ENCODE measurements around the gene EHD4. TPM values are rescaled to one million over a fixed set of nuclear protein-coding genes. Genes with fewer than 3 reads are reported as not detected.

EHD4 gene
- polyA plus RNA-seq, 2 donors = 12.7 to 13.4 TPM

DNA sequence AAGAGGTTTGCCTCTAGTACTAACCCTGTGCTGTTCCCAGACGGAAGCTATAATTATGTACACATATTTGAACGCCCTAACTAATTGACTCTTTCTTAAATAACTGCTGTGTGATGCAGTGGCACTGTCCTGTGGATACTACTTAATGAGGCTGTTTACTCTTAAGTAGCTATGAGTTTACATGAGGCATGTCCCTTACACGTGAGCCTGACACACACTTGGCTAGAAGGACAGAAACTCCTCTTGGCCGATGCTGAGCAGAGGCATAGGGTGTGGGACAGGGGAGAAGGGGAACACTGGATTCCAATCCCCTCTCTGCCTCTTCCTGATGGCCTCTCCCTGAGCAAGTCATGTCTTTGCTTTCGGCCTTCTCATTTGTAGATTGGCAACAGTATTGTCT, 21.9 kb downstream of the EHD4 start:
- Histone ChIP-seq H3K27me3 (ENCODE audit: control insufficient read depth in 1 of 2, insufficient read depth in 2 of 2, low read length in 2 of 2) (no peaks in the 10 kb centered on the region), H3K4me1 (ENCODE audit: control insufficient read depth in 2 of 2, insufficient read depth in 2 of 2, low read length in 1 of 2) (peaks cover 0 to 13% of the 10 kb centered on the region in 2 donors), H3K36me3 (ENCODE audit: control insufficient read depth in 2 of 2, insufficient read depth in 2 of 2, low read length in 1 of 2) (peaks cover 0 to 10% of the 10 kb centered on the region in 2 donors), H3K4me3 (ENCODE audit: low read depth in 1 of 2, low read length in 2 of 2) (no peak overlapping the region), H3K9me3 (ENCODE audit: control insufficient read depth in 2 of 2, insufficient read depth in 1 of 2, low read depth in 1 of 2, low read length in 1 of 2) (no peaks in the 10 kb centered on the region), H3K27ac (ENCODE audit: low read depth in 2 of 2, low read length in 1 of 2) (no peak overlapping the region)
- 63 to 70% methylated on average over 5 of the region's 5 CpGs for WGBS, 2 donors

DNA sequence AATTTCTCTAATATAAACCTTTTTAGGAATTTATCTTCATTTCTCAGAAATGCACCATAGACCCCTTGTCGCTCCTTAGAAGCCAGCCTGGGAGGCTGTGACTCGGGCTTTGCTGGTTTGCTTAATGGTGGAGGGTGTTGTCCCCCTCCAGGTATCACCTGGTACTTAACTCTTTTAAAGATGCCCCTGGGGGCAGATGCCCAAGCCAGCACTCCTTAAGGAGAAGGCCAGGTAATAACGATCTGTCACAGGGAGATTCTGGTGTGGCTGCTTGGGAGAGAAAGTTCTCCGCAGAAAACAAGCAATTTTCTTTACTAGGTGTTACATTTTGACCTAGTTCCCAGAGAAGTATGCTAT, 22.3 kb downstream of the EHD4 start:
- 76% methylated on average over 4 of the region's 4 CpGs for WGBS, 2 donors
- Histone ChIP-seq H3K4me3 (ENCODE audit: low read depth in 1 of 2, low read length in 2 of 2) (no peak overlapping the region), H3K27me3 (ENCODE audit: control insufficient read depth in 1 of 2, insufficient read depth in 2 of 2, low read length in 2 of 2) (no peaks in the 10 kb centered on the region), H3K36me3 (ENCODE audit: control insufficient read depth in 2 of 2, insufficient read depth in 2 of 2, low read length in 1 of 2) (peaks cover 0 to 10% of the 10 kb centered on the region in 2 donors), H3K9me3 (ENCODE audit: control insufficient read depth in 2 of 2, insufficient read depth in 1 of 2, low read depth in 1 of 2, low read length in 1 of 2) (no peaks in the 10 kb centered on the region), H3K27ac (ENCODE audit: low read depth in 2 of 2, low read length in 1 of 2) (no peak overlapping the region), H3K4me1 (ENCODE audit: control insufficient read depth in 2 of 2, insufficient read depth in 2 of 2, low read length in 1 of 2) (peaks cover 0 to 13% of the 10 kb centered on the region in 2 donors)

DNA sequence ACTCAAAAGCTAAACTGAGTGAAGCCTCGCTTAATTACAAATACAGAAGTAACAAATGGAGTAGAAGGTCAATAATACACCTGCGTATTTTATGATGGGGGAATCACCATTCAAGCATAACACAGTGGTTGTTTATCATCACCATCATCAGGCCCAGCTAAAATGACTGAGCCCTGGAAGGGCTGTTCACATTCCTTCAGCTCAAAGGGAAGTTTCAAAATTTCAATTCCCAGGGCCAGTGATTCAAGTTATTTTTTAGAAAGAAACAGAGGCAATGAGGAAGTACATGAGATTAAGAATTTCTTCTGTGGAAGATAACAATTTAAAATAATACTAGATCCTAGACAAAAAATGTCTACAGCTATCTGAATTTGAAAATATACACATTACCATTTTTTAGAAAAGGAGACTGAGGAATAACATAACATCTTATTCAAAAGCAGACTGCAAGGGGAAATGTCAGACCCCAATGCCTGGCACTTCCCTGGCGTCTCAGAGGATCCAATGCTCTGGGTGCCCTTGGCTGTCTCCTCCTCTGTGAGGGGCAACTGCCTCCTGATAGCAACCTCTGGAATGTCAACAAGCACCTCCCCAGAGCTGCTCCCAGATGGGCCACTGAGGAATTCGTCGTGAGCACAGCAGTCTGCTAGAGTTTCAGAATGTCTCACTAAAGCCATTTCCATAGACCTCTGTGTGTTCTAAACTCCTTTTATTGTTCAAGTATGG, 22.8 kb downstream of the EHD4 start:
- 84 to 94% methylated on average over 5 of the region's 5 CpGs for WGBS, 2 donors
- H3K4me3 ChIP-seq (ENCODE audit: low read depth in 1 of 2, low read length in 2 of 2) = no peak overlapping the region
- H3K36me3 ChIP-seq (ENCODE audit: control insufficient read depth in 2 of 2, insufficient read depth in 2 of 2, low read length in 1 of 2) = peaks cover 2 to 10% of the 10 kb centered on the region in 2 donors
- H3K4me1 ChIP-seq (ENCODE audit: control insufficient read depth in 2 of 2, insufficient read depth in 2 of 2, low read length in 1 of 2) = peaks cover 0 to 13% of the 10 kb centered on the region in 2 donors
- H3K27ac ChIP-seq (ENCODE audit: low read depth in 2 of 2, low read length in 1 of 2) = no peak overlapping the region
- H3K9me3 ChIP-seq (ENCODE audit: control insufficient read depth in 2 of 2, insufficient read depth in 1 of 2, low read depth in 1 of 2, low read length in 1 of 2) = no peaks in the 10 kb centered on the region
- no peaks in the 10 kb centered on the region for H3K27me3 ChIP-seq (ENCODE audit: control insufficient read depth in 1 of 2, insufficient read depth in 2 of 2, low read length in 2 of 2)

DNA sequence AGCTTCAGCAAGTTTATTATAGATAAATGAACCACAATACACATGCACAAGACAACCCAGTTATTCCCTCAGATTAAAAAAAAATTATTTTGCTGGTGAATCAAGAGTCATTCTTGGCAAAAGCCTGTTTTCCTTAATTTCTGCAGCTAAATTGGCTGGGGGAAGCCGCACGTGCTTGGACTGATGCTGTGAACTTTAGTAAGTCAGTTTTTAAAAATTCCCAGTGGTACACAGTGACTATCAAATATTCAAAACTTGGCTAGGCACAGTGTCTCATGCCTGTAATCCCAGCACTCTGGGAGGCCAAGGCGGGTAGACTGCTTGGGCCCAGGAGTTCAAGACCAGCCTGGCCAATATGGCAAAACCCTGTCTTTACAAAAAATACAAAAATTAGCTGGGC, 23.9 kb downstream of the EHD4 start:
- Histone ChIP-seq H3K9me3 (ENCODE audit: control insufficient read depth in 2 of 2, insufficient read depth in 1 of 2, low read depth in 1 of 2, low read length in 1 of 2) (no peaks in the 10 kb centered on the region), H3K27ac (ENCODE audit: low read depth in 2 of 2, low read length in 1 of 2) (no peak overlapping the region), H3K4me3 (ENCODE audit: low read depth in 1 of 2, low read length in 2 of 2) (no peak overlapping the region), H3K4me1 (ENCODE audit: control insufficient read depth in 2 of 2, insufficient read depth in 2 of 2, low read length in 1 of 2) (peaks cover 0 to 19% of the 10 kb centered on the region in 2 donors), H3K36me3 (ENCODE audit: control insufficient read depth in 2 of 2, insufficient read depth in 2 of 2, low read length in 1 of 2) (peaks cover 4 to 7% of the 10 kb centered on the region in 2 donors), H3K27me3 (ENCODE audit: control insufficient read depth in 1 of 2, insufficient read depth in 2 of 2, low read length in 2 of 2) (no peaks in the 10 kb centered on the region)
- WGBS, 2 donors = 87% methylated on average over 3 of the region's 3 CpGs

DNA sequence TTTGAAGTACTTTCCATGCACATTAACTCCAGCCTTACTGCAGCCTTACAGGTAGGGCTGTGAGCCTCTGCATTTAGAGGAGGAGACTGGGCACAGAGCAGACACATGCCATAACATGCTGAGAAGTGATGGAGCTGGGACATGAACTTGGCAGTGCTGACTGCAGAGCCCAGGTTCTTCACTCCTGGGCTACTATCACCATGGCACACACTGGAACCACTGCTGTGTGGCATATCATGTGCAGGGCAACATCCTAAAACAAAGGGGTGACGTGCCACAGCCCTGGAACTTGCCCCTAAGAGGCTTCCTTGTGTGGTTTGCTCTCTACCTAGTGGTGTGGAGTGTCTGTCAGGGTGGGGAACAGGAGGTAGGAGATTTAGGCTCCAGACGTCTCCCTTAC, 25.4 kb downstream of the EHD4 start:
- Histone ChIP-seq H3K4me1 (ENCODE audit: control insufficient read depth in 2 of 2, insufficient read depth in 2 of 2, low read length in 1 of 2) (peaks cover 0 to 19% of the 10 kb centered on the region in 2 donors), H3K27me3 (ENCODE audit: control insufficient read depth in 1 of 2, insufficient read depth in 2 of 2, low read length in 2 of 2) (no peaks in the 10 kb centered on the region), H3K4me3 (ENCODE audit: low read depth in 1 of 2, low read length in 2 of 2) (no peak overlapping the region), H3K27ac (ENCODE audit: low read depth in 2 of 2, low read length in 1 of 2) (peak overlapping the region; percentile 8 to 69), H3K36me3 (ENCODE audit: control insufficient read depth in 2 of 2, insufficient read depth in 2 of 2, low read length in 1 of 2) (peaks cover 4 to 7% of the 10 kb centered on the region in 2 donors), H3K9me3 (ENCODE audit: control insufficient read depth in 2 of 2, insufficient read depth in 1 of 2, low read depth in 1 of 2, low read length in 1 of 2) (no peaks in the 10 kb centered on the region)
- WGBS, 2 donors = 52 to 65% methylated on average over 2 of the region's 2 CpGs

DNA sequence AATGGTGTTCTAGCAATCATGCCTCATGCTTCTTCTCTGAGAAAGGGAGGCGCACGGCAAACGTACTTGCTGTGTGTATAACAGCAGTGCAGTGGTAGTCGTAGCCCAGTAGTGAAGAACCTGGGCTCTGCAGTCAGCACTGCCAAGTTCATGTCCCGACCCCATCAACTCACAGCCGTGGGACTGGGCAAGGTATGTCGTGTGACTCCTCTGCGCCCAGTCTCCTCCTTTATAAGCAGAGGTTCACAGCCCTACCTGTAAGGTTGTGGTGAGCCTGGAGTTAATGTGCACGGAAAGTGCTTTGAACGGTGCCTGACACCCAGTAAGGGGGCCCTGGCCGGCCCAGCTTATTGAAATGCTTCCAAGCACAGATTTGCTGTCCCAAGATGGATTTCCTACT, 26.6 kb downstream of the EHD4 start:
- Histone ChIP-seq H3K27me3 (ENCODE audit: control insufficient read depth in 1 of 2, insufficient read depth in 2 of 2, low read length in 2 of 2) (no peaks in the 10 kb centered on the region), H3K9me3 (ENCODE audit: control insufficient read depth in 2 of 2, insufficient read depth in 1 of 2, low read depth in 1 of 2, low read length in 1 of 2) (no peaks in the 10 kb centered on the region), H3K4me3 (ENCODE audit: low read depth in 1 of 2, low read length in 2 of 2) (no peak overlapping the region), H3K27ac (ENCODE audit: low read depth in 2 of 2, low read length in 1 of 2) (no peak overlapping the region), H3K36me3 (ENCODE audit: control insufficient read depth in 2 of 2, insufficient read depth in 2 of 2, low read length in 1 of 2) (peaks cover 4% of the 10 kb centered on the region in 2 donors), H3K4me1 (ENCODE audit: control insufficient read depth in 2 of 2, insufficient read depth in 2 of 2, low read length in 1 of 2) (peaks cover 0 to 24% of the 10 kb centered on the region in 2 donors)
- WGBS, 2 donors = 76 to 79% methylated on average over 11 of the region's 11 CpGs

DNA sequence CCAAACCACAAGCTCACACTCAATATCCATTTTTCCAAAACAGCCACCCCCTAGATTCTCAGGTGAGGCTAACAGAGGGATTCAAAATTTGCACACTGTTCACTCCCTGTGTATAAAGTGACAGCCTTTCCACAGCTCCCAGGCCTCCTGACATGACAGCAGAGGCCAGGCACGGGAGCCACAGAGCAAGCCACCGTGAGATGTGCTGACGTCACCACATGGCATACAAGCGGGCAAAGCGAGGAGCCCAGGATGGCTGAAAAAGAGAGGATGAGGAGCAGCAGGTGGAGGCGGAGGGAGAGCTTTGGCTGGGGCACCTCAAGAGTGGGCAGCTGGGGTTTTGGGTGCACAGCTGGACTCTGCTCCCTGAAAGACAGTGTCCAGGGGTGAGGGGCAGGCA, 27.1 kb downstream of the EHD4 start:
- Histone ChIP-seq H3K27me3 (ENCODE audit: control insufficient read depth in 1 of 2, insufficient read depth in 2 of 2, low read length in 2 of 2) (no peaks in the 10 kb centered on the region), H3K27ac (ENCODE audit: low read depth in 2 of 2, low read length in 1 of 2) (no peak overlapping the region), H3K4me1 (ENCODE audit: control insufficient read depth in 2 of 2, insufficient read depth in 2 of 2, low read length in 1 of 2) (peaks cover 0 to 27% of the 10 kb centered on the region in 2 donors), H3K36me3 (ENCODE audit: control insufficient read depth in 2 of 2, insufficient read depth in 2 of 2, low read length in 1 of 2) (peaks cover 2 to 4% of the 10 kb centered on the region in 2 donors), H3K4me3 (ENCODE audit: low read depth in 1 of 2, low read length in 2 of 2) (no peak overlapping the region), H3K9me3 (ENCODE audit: control insufficient read depth in 2 of 2, insufficient read depth in 1 of 2, low read depth in 1 of 2, low read length in 1 of 2) (no peaks in the 10 kb centered on the region)
- 94% methylated on average over 6 of the region's 6 CpGs for WGBS, 2 donors

DNA sequence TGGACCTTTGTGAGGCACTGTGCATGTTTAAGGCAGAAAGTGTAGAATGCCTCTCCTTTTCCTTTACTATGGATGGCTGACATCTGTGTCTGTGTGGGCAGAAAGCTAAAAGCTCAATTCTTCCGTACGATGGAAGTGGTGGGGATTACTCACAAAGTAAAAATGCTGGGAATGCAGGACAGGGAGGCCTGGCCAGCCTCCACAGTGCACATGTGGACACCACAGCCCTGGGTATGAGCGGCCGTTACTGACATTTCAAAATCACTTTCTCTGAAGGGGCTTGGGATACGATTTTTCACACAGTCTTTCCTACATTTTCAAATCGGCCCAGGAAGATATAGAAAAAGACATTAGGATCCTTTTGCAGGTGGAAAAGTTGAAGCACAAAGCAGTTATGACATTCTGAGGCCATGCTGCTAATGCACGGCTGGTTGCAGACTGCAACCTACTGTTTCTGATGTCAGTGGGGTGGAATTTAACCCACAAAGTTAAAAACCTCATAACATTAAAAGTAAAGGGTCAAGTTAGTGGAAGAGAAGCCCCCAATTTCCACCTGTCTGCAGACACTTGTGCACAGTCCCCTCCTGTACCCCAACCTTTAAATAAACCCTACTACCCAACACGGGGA, 27.9 kb downstream of the EHD4 start:
- 50 to 64% methylated on average over 8 of the region's 8 CpGs for WGBS, 2 donors
- peaks cover 0 to 28% of the 10 kb centered on the region in 2 donors for H3K4me1 ChIP-seq (ENCODE audit: control insufficient read depth in 2 of 2, insufficient read depth in 2 of 2, low read length in 1 of 2)
- peaks cover 2 to 4% of the 10 kb centered on the region in 2 donors for H3K36me3 ChIP-seq (ENCODE audit: control insufficient read depth in 2 of 2, insufficient read depth in 2 of 2, low read length in 1 of 2)
- H3K9me3 ChIP-seq (ENCODE audit: control insufficient read depth in 2 of 2, insufficient read depth in 1 of 2, low read depth in 1 of 2, low read length in 1 of 2) = no peaks in the 10 kb centered on the region
- H3K4me3 ChIP-seq (ENCODE audit: low read depth in 1 of 2, low read length in 2 of 2) = no peak overlapping the region
- H3K27me3 ChIP-seq (ENCODE audit: control insufficient read depth in 1 of 2, insufficient read depth in 2 of 2, low read length in 2 of 2) = no peaks in the 10 kb centered on the region
- H3K27ac ChIP-seq (ENCODE audit: low read depth in 2 of 2, low read length in 1 of 2) = peak overlapping the region; percentile 26 to 50

DNA sequence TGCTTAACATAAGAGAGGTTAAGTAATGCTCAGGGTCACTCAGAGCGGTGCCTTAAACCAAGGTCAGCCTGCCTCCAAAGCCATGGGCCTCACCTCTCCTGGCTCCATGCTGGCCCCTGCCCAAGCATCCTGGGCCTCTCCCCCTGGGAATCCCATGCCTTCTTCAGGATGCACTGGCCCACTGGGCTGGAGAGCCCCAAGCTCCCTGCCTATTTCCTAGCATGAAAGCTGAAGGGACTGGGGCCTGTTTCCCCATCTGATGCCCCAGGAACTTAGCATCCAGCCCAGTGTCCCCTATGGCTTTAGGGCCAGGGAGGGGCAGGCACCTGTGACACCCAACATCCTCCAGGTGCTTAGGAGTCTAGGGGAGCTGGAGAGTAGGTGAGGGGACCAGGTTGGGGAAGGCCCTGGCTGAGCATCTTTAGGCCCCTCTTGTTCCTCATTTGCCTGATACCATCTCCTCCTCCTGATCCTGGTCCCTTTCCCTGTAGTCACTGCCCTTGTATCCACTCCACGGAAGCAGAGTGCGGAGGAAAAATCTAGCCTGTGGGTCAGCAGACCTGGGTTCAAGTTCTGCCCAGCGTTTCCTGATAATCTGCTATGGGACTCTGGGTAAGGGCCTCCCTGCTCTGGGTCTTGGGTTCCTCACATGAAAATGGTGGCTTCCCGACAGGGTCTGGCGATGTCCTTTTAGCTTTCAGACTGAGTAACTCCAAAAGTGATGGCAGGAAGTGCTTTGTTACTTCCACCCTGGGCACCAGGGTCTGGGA, 28.6 kb downstream of the EHD4 start:
- 94 to 98% methylated on average over 6 of the region's 6 CpGs for WGBS, 2 donors

More for the DNA sequence above, 28.6 kb downstream of the EHD4 start:
- no peak overlapping the region for H3K4me3 ChIP-seq (ENCODE audit: low read depth in 1 of 2, low read length in 2 of 2)
- H3K27ac ChIP-seq (ENCODE audit: low read depth in 2 of 2, low read length in 1 of 2) = peak overlapping the region; percentile 26 to 50
- no peaks in the 10 kb centered on the region for H3K9me3 ChIP-seq (ENCODE audit: control insufficient read depth in 2 of 2, insufficient read depth in 1 of 2, low read depth in 1 of 2, low read length in 1 of 2)
- H3K36me3 ChIP-seq (ENCODE audit: control insufficient read depth in 2 of 2, insufficient read depth in 2 of 2, low read length in 1 of 2) = peaks cover 2 to 4% of the 10 kb centered on the region in 2 donors
- peaks cover 0 to 28% of the 10 kb centered on the region in 2 donors for H3K4me1 ChIP-seq (ENCODE audit: control insufficient read depth in 2 of 2, insufficient read depth in 2 of 2, low read length in 1 of 2)
- H3K27me3 ChIP-seq (ENCODE audit: control insufficient read depth in 1 of 2, insufficient read depth in 2 of 2, low read length in 2 of 2) = no peaks in the 10 kb centered on the region
